GM21529 (cell line): ENCODE data around the gene TIGD3.

Experiments used
- ATAC-seq: cut with Tn5 transposase; IDR thresholded peaks from one replicate; pipeline ENCODE4 v1.9.1; 2021; ENCODE audit not compliant: unreplicated experiment

Gene TIGD3

GRCh38 chr11:65366340-65366773, 11.8 kb downstream of the TIGD3 start:
- ATAC-seq = no peak

DNA sequence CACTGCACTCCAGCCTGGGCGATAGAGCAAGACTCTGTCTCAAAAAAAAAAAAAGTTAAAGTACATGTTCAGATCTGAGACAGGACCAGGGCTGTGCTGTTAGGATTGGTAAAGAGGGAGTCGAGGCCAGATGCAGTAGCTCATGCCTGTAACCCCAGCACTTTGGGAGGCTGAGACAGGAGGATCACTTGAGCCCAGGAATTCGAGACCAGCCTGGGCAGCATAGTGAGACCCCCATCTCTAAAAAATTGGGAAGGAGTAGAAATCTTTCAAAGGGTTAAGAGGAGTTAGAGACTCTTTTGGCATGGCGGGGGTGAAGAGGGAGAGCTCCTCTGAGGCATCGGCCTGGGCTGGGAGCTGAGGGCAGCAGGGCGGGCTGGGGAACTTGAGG, 16.1 kb downstream of the TIGD3 start:
- ATAC-seq = no peak

DNA sequence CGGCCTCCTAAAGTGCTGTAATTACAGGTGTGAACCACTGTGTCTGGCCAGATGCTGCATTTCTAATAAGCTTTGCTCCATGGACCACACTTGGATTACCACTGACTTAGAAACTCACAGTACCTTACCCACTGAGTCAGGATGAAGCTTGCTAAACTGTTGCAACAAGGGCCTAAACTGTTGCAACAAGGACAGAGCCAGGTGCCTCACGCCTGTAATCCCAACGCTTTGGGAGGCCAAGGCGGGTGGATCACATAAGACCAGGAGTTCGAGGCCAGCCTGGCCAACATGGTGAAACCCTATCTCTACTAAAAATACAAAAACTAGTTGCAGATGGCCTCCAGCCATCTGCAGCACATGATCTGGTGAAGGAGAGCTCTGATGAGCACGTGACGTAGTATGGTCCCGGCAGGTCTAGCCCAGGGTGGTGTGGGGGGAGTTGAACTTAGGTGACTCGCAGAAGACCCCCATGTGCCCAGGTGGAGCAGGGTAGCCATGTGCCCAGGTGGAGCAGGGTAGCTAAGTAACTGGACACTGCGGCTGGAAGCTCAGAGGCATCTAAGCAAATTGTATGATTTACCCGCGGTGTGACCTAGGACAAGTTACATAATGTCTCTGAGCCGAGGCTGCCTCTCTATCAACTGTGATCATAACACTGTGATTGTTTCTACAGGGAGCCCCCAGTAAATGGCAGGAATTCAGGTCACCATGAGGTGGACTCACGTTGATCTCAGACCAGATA, 19.5 kb downstream of the TIGD3 start:
- no peak for ATAC-seq

GRCh38 chr11:65375012-65375411, 20.5 kb downstream of the TIGD3 start:
- ATAC-seq = no peak

DNA sequence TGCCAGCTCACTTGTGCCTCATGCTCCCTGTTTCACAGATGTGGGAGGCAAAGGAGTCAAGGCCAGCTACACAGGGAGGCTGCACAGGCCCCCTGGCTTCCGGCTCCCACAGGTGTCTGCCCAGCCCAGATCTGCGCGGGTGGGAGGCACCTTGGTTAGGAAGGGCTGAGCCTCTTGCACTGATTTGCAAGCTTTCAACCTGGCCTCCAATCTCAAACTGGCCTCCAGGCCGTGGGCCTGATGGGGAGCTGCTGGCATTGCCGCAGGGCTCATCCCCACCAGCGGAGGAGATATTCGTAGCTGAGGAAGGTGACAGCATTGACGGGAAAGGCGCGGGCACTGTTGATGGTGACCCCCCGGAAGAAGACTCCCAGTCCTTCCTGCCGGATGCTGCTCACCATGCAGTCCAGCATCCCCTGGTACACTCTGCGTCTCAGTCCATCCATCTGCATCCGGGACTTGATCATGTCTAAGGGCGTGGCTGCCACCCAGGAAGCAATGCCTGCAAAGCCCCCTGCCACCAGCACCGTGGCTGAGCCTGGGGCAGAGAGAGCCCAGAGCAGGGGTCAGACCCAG, 21.7 kb downstream of the TIGD3 start:
- ATAC-seq = no peak

DNA sequence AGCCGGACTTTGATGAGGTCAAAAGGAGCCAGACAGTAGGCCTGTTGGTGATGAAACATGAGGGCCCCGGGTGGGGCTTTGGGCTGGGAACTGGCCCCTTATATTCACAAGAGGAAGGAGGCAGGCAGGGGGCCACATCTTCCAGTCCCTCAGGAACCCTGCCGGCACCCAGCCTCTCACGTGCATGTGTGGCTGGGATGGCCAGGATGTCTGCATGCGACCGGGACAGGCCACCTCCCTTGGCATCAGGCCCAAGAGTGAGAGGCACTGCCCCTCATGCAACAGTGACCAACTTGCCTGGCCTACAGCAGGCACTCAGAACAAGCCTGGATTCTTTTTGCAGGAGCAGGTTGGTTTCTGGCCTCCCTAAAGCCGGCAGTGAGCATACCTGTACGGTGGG, 22.5 kb downstream of the TIGD3 start:
- ATAC-seq = no peak

DNA sequence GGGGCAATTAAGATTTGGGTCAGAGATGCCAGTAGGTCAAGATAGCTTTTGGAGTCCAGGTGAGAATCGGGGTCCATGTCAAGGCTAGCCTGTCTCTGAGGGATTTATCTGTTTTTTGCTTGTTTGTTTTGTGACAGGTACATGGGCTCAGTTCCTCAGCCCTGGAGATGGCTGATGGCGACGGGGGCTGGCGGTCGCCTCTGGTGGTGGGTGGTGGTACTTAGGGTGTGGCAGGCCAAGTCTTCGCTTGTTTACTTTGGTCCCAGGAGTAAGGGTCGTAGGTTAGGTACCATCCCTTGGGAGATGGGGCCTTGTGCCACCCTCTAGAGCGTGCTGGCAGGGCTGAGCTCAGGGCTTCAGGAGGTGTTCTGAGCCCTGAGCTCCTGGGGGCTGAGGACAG, 23.2 kb downstream of the TIGD3 start:
- no peak for ATAC-seq

DNA sequence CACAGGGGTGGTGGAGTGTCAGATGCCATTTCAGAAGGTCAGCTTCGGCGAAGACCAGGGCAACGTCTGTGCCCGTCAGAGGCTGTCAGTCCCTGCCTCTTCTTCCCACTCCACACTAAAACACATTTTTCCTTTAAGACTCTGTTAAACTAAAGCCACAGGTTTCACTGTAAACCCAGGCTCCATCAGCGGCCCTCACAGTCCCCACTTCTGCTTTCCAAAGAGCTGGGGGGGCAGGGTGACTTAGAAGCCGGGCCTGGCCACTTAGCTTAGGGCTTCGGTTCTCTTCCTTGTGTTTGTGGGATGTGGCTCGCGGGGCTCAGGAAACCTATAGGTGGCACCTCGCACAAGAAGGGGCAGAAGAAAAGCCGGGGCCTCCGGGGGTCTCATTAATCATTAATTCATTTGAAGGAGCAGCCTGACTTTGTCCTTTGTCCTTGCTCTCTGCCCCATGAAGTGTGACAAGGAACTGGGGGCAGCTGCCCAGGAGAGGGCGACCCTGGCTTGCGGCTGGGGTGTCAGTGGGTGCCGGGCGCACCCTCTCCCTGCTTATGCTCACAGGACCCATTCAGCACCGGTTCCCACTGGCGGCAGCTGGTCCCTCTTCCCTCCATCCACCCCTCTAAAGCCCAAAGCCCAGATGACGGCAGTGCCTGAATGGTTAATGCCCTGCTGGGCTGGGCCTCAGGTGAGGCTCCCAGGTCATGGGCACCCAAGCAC, 23.8 kb downstream of the TIGD3 start:
- no peak for ATAC-seq

DNA sequence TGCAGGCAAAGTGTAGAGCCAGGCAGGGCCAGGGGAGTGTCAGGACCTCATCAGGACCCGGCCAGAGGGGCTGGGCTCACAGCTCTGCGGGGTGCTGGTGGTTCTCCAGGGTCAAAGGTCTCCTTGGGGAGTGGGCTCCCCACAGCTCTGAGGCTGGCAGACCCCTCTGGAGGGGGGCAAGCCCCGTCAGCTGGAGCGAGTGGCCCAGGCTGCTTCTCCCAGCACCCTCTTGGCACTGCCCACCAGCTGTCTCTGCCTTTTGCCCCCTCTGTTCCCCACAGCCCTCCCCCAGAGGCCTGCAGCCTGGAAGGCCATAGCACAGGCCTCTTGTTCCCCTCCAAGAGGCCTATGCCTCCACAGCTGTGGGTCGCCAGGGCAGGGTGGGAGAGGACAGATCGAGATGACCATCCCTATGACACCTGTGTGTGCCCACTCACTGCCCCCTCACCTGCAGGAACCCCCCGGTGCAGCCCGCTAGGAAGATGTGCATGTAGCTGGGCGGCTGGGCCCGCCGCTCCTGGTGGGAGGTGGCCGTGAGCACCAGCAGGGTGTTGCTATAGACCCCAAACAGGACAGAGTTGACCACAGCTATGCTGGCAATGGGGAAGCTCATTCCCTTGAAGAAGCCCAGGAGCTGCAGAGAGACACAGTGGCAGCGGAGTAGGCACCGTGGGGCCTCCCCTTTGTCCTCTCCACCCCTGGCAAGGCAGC, 24.5 kb downstream of the TIGD3 start:
- no peak for ATAC-seq

GRCh38 chr11:65379698-65380459, 25.3 kb downstream of the TIGD3 start:
- no peak for ATAC-seq

GRCh38 chr11:65380460-65381119, 26.0 kb downstream of the TIGD3 start:
- ATAC-seq = no peak

DNA sequence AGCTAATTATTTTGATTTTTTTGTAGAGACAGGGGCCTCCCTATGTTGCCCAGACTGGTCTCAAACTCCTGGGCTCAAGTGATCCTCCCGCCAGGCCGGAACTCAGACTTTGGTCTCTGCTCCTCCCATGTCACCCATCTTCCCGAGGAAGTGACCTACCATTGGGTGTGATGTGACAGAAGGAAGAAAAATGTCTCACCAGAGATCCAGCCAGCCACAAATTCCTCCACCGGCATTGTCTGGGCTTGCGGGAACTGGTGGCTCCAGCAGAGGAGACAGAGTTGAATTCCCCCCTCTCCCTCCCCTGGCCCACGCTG, 27.1 kb downstream of the TIGD3 start:
- ATAC-seq = no peak

DNA sequence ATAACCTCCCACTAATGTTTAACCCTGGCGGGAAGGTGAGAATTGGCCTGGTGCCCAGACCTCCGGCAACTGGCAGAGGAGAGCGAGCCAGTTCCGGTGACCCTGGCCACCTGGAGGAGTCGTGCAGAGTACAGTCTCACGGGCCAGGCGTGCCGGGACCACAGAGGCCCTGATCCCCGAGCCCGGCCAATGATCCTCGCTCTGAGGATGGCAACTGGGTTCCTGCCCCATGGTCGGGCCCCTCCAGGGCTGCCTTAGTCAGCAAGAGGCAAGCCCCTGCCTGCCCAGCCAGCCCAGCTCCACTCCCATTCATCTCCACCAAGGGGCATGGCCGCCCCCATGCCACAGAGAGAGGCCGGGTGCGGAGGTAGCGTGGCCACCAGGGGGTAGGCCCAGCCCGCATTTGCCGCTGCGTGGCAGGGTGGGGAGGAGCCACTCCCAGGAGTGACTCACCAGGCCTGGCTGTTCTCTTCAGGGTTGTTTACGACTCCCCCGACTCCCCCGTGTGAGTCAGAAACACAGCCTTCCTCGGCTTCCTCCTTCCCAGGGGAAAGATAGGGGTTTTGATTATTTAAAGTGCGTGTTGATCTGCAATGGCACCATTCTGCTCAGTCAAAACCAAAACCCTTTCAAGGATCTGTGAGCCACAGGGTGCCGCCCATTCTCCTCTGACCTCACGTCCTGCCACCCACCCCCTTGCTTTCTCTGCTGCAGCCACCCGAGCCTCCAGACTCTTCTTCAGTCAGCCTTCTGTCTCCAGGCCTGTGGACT, 27.7 kb downstream of the TIGD3 start, which contains the start of gene SLC25A45:
SLC25A45 (minus strand) TSS at position 614 of the 771 bp plus-strand sequence. CDS start 695 bp downstream, outside the sequence.
- ATAC-seq = peak; percentile 66

DNA sequence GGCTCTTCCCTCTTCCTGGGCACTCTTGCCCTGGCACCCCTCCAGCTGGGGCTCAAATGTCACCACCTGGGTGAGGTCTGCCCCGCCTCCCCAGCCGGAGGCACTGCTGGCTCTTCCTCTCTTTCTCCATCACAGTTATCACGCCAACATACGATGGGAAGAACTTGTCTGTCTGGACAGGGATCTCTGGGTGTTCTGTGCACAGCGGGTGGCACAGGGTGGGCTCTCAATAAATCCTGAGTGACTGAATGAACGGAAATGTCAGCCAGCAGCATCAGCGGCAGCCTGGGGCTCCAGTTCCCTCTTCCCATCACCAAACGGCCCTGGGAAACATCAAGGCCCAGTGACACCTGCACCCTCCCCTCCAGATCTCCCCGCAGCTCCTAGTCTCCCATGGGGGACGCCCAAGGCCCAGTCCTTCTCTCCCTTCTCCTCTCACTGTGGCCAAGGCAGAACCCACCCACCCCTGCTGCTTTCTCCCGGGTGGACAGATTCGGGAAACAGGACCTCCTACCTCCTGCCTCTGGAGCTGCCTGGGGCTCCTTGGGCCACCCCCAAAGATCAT, 28.3 kb downstream of the TIGD3 start:
- no peak for ATAC-seq

- no peak for ATAC-seq
Measured at GRCh38 chr11:65383778-65384177, 29.2 kb downstream of the TIGD3 start.

GRCh38 chr11:65384301-65384889, 29.8 kb downstream of the TIGD3 start:
- ATAC-seq = no peak

- peak; percentile 32 for ATAC-seq
Measured at GRCh38 chr11:65386307-65387140, 32.0 kb downstream of the TIGD3 start, which contains the start of gene FRMD8. FRMD8 (plus strand) TSS chr11:65386637; CDS start chr11:65387037, 400 bp downstream.

GRCh38 chr11:65388731-65389130, 34.2 kb downstream of the TIGD3 start:
- ATAC-seq = no peak
